Sigmoid colon (tissue), 4 donors: Measurements from ENCODE around the gene SERINC5.

Experiments
- CTCF ChIP-seq, 4 experiments: fragments of 450-650 bp in 3 of 4; fragments of 200-600 bp in 1 of 4; IDR thresholded peaks; one replicate each; pipeline ENCODE4 v1.5.1; 2016 to 2019; ENCODE audit warnings: antibody characterized with exemption in 4 of 4, mild to moderate bottlenecking in 3 of 4, moderate library complexity in 2 of 4
- POLR2A ChIP-seq, 2 donors: fragments of 450-650 bp; IDR thresholded peaks; one replicate each; pipeline ENCODE4 v1.6.1; 2016; ENCODE audit warnings: antibody characterized with exemption in 2 of 2, mild to moderate bottlenecking in 2 of 2, moderate library complexity in 2 of 2
- POLR2AphosphoS5 ChIP-seq, 4 donors: sonication (generic); formaldehyde crosslinking; IDR thresholded peaks; one replicate each; pipeline ENCODE4 v1.6.1; 2017; ENCODE audit warnings: antibody characterized with exemption in 4 of 4

- TF ChIP-seq CTCF (IDR thresholded peaks at IDR 0.05), result no peak
- no peak for TF ChIP-seq POLR2A (IDR thresholded peaks at IDR 0.05)
- TF ChIP-seq POLR2AphosphoS5 (IDR thresholded peaks at IDR 0.05), result no peak
Measured at GRCh38 chr5:80153586-80154126, 102.2 kb downstream of the SERINC5 start.
